OCI-LY3 (cell line): ENCODE results near the gene EPO.

Experiments used
- EZH2phosphoT487 ChIP-seq: fragments of 200-600 bp; shearing (Covaris generic); IDR thresholded peaks from 2 replicates; pipeline ENCODE4 v1.6.1; 2018; ENCODE audit warnings: antibody characterized with exemption, mixed run types, low read depth
- TF ChIP-seq, protein P1 (sequence below): fragments of 200-600, 300-600 bp; sonication (generic); IDR thresholded peaks from 2 replicates; pipeline ENCODE4 v1.5.1; 2014; ENCODE audit warnings: antibody characterized with exemption, low read length, low read depth

DNA sequence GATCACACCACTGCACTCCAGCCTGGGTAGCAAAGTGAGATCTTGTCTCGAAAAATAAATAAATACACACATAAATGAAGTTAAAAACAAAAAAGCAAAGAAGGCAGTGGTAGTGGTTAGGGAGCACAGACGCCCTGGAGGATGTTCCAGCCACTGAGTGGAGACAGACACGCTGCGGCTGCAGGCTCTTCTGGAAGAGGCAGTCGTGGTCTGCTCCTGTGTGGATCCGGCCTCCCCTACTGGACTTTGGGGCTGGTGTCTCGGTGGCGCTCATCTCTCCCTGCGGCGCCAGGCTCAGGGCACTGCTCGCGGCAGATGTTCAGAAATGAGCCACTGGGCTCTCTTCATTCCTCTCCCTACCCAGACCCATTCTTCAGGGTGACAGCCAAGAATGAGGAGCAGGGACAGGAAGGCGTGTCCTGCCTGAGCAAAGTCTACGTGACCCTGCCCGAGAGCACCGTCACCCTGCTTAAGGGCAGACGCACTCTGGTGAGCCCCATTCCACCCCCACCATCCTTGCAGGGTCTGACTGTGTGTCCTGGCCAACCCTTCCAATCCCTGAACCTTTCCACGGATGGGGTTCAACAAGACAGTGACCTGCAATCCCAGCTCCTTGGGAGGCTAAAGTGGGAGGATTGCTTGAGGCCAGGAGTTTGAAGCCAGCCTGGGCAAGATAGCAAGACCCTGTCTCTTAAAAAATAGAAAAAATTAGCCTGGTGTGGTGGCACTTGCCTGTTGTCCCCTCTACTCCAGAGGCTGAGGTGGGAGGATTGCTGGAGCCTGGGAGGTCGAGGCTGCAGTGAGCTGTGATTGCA lies 39.3 kb downstream of the EPO start:
- TF ChIP-seq, protein P1, sequence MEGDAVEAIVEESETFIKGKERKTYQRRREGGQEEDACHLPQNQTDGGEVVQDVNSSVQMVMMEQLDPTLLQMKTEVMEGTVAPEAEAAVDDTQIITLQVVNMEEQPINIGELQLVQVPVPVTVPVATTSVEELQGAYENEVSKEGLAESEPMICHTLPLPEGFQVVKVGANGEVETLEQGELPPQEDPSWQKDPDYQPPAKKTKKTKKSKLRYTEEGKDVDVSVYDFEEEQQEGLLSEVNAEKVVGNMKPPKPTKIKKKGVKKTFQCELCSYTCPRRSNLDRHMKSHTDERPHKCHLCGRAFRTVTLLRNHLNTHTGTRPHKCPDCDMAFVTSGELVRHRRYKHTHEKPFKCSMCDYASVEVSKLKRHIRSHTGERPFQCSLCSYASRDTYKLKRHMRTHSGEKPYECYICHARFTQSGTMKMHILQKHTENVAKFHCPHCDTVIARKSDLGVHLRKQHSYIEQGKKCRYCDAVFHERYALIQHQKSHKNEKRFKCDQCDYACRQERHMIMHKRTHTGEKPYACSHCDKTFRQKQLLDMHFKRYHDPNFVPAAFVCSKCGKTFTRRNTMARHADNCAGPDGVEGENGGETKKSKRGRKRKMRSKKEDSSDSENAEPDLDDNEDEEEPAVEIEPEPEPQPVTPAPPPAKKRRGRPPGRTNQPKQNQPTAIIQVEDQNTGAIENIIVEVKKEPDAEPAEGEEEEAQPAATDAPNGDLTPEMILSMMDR = no peak
- TF ChIP-seq EZH2phosphoT487 = no peak
